LHCN-M2 (cell line): ENCODE data around the gene AFAP1L2. TPM values are rescaled to one million over a fixed set of nuclear protein-coding genes. Genes with fewer than 3 reads are reported as not detected.

Source experiments
- DNase-seq: peaks from one replicate; pipeline ENCODE4 v3.0.0-alpha.2; 2012; ENCODE audit warnings: low read depth
- total RNA-seq: library from RNA; depleted of rRNA; stranded (reverse); fragments of >200 nt; gene quantifications from 2 replicates; pipeline ENCODE4 v1.2.3, GENCODE V29; 2014

AFAP1L2 gene
- total RNA-seq, 1 experiment from 2014 or later: under 0.01 TPM

GRCh38 chr10:114313866-114314265 is 90.4 kb downstream of the AFAP1L2 start:
- DNase-seq: no peak

GRCh38 chr10:114313139-114313538 is 91.2 kb downstream of the AFAP1L2 start:
- DNase-seq: no peak

GRCh38 chr10:114311496-114312209 is 92.6 kb downstream of the AFAP1L2 start:
- no peak for DNase-seq

GRCh38 chr10:114311023-114311422 is 93.3 kb downstream of the AFAP1L2 start:
- no peak for DNase-seq

- DNase-seq: no peak
Observed at GRCh38 chr10:114310346-114310745, 94.0 kb downstream of the AFAP1L2 start.

GRCh38 chr10:114309364-114309651 is 95.0 kb downstream of the AFAP1L2 start:
- no peak for DNase-seq

- peak; percentile 15 for DNase-seq
Observed at GRCh38 chr10:114308531-114309363, 95.6 kb downstream of the AFAP1L2 start.

- no peak for DNase-seq
Observed at GRCh38 chr10:114307731-114308130, 96.6 kb downstream of the AFAP1L2 start.

- peak; percentile 99 for DNase-seq
Observed at GRCh38 chr10:114306116-114306973, 98.0 kb downstream of the AFAP1L2 start.

GRCh38 chr10:114305521-114305925 is 98.8 kb downstream of the AFAP1L2 start:
- no peak for DNase-seq

- no peak for DNase-seq
Observed at GRCh38 chr10:114304571-114305421, 99.5 kb downstream of the AFAP1L2 start.

GRCh38 chr10:114304017-114304570 is 100.2 kb downstream of the AFAP1L2 start:
- DNase-seq: peak; percentile 80

GRCh38 chr10:114303556-114303955 is 100.7 kb downstream of the AFAP1L2 start:
- DNase-seq: no peak

GRCh38 chr10:114301951-114302710 is 102.2 kb downstream of the AFAP1L2 start:
- DNase-seq: no peak

- DNase-seq: no peak
Observed at GRCh38 chr10:114301177-114301576, 103.1 kb downstream of the AFAP1L2 start.

- DNase-seq: no peak
Observed at GRCh38 chr10:114300036-114300645, 104.2 kb downstream of the AFAP1L2 start.

- no peak for DNase-seq
Observed at GRCh38 chr10:114297136-114297705, 107.1 kb downstream of the AFAP1L2 start.

- DNase-seq: no peak
Observed at GRCh38 chr10:114295393-114295792, 108.9 kb downstream of the AFAP1L2 start.

- no peak for DNase-seq
Observed at GRCh38 chr10:114294549-114294948, 109.8 kb downstream of the AFAP1L2 start.
